HCT116 (cell line): ENCODE data around the gene TEX48. TPM values are rescaled to one million over a fixed set of nuclear protein-coding genes. Genes with fewer than 3 reads are reported as not detected.

Experiments
- ATAC-seq: fragments of 200-7000 bp; cut with Tn5 transposase; 2 replicates; pipeline ENCODE4 v1.9.1; 2020; ENCODE audit warnings: mild to moderate bottlenecking, moderate library complexity
- BruUV-seq: library from RNA; stranded (reverse); fragments of 400-500 nt; replicated peaks from 2 replicates; lab custom pipeline; 2021; lab: Mats Ljungman, UMichigan
- CTCF ChIA-PET: fragments of 300-600 bp; sonication (Branson Sonifier 250); formaldehyde crosslinking; loops from one replicate; lab custom pipeline; 2021; ENCODE audit warnings: antibody characterized with exemption; lab: Charles Lee
- POLR2A ChIA-PET: fragments of 300-600, 350-600 bp; sonication (Branson Sonifier 250); formaldehyde crosslinking; loops from one replicate; lab custom pipeline; 2021; ENCODE audit warnings: antibody characterized with exemption; lab: Charles Lee
- RAD21 ChIA-PET, 2 experiments: fragments of 300-600 bp; sonication (Branson Sonifier 250); formaldehyde crosslinking; loops; one replicate each; lab custom pipeline; 2023; ENCODE audit warnings: low total read pairs in 2 of 2; ENCODE audit not compliant: uncharacterized antibody in 2 of 2, unreplicated experiment in 2 of 2, low non-redundant PET in 1 of 2; lab: Charles Lee
- DNase-seq: peaks from one replicate; pipeline ENCODE4 v3.0.0-alpha.2; 2010; ENCODE audit warnings: low read depth, low spot score
- H2AFZ ChIP-seq: fragments of 200-600 bp; shearing (Covaris generic), sonication (generic); 2 replicates; pipeline ENCODE4 v1.6.1; 2017; ENCODE audit warnings: low read depth, mixed run types, mixed read lengths, antibody characterized with exemption, low read length; ENCODE audit not compliant: poor library complexity, severe bottlenecking
- H3K27ac ChIP-seq: 2 replicates; pipeline ENCODE4 v1.5.1; 2012; ENCODE audit warnings: low read depth, low read length
- H3K27me3 ChIP-seq: fragments of 200-600 bp; sonication (generic); 2 replicates; pipeline ENCODE4 v1.6.1; 2016; ENCODE audit warnings: mixed run types, low read length, mixed read lengths; ENCODE audit not compliant: insufficient read depth
- H3K36me3 ChIP-seq, 2 experiments: fragments of 200-500 bp in 1 of 2; fragments of 200-600 bp in 1 of 2; sonication (Bioruptor generic) in 1 of 2; sonication (generic) in 1 of 2; 2 replicates each; pipeline versions ENCODE4 v1.5.1 to v1.6.1; 2014 to 2016; ENCODE audit warnings: low read length in 2 of 2, inconsistent platforms in 1 of 2, mixed read lengths in 1 of 2, mixed run types in 1 of 2; ENCODE audit not compliant: insufficient read depth in 2 of 2, control insufficient read depth in 1 of 2
- H3K4me1 ChIP-seq, 2 experiments: fragments of 200-600 bp in 1 of 2; sonication (generic) in 1 of 2; 2 replicates each; pipeline versions ENCODE4 v1.5.1 to v1.6.1; 2012 to 2017; ENCODE audit warnings: low read length in 2 of 2, inconsistent platforms in 1 of 2, mild to moderate bottlenecking in 1 of 2, mixed read lengths in 1 of 2, mixed run types in 1 of 2, moderate library complexity in 1 of 2; ENCODE audit not compliant: insufficient read depth in 2 of 2, control insufficient read depth in 1 of 2
- H3K4me2 ChIP-seq: fragments of 200-600 bp; sonication (generic); 2 replicates; pipeline ENCODE4 v1.6.1; 2017; ENCODE audit warnings: mixed run types, low read length, mixed read lengths
- H3K4me3 ChIP-seq, 2 experiments: fragments of 200-600 bp in 1 of 2; sonication (generic) in 1 of 2; replicated peaks in 1 of 2; 2 replicates each; pipeline ENCODE4 v1.5.1; 2011 to 2016; ENCODE audit warnings: low read length in 2 of 2, control low read depth in 1 of 2, low read depth in 1 of 2, mild to moderate bottlenecking in 1 of 2, mixed read lengths in 1 of 2, mixed run types in 1 of 2
- H3K79me2 ChIP-seq: fragments of 200-600 bp; sonication (generic); 2 replicates; pipeline ENCODE4 v1.6.1; 2017; ENCODE audit warnings: mild to moderate bottlenecking, mixed run types, low read length, moderate library complexity, mixed read lengths; ENCODE audit not compliant: insufficient read depth
- H3K9ac ChIP-seq: fragments of 200-600 bp; sonication (generic); 2 replicates; pipeline ENCODE4 v1.6.1; 2016; ENCODE audit warnings: low read length, mixed read lengths
- H3K9me2 ChIP-seq: fragments of 200-600 bp; sonication (generic), shearing (Covaris generic); 2 replicates; pipeline ENCODE4 v1.6.1; 2017; ENCODE audit warnings: mixed run types, mild to moderate bottlenecking, moderate library complexity; ENCODE audit not compliant: insufficient read depth
- H3K9me3 ChIP-seq, 2 experiments: fragments of 200-500 bp in 1 of 2; fragments of 200-600 bp in 1 of 2; sonication (Bioruptor generic) in 1 of 2; sonication (generic) in 1 of 2; 2 replicates each; pipeline ENCODE4 v1.6.1; 2014 to 2017; ENCODE audit warnings: low read length in 2 of 2, mixed read lengths in 2 of 2, inconsistent platforms in 1 of 2, low read depth in 1 of 2, mild to moderate bottlenecking in 1 of 2, mixed run types in 1 of 2, moderate library complexity in 1 of 2; ENCODE audit not compliant: control insufficient read depth in 1 of 2, insufficient read depth in 1 of 2
- H4K20me1 ChIP-seq: fragments of 200-600 bp; sonication (generic), shearing (Covaris generic); 2 replicates; pipeline ENCODE4 v1.6.1; 2017; ENCODE audit warnings: mixed run types, mild to moderate bottlenecking, moderate library complexity; ENCODE audit not compliant: insufficient read depth
- CBX3 ChIP-seq: IDR thresholded peaks from 2 replicates; pipeline ENCODE4 v1.6.1; 2012; ENCODE audit warnings: low read depth
- CTCF ChIP-seq, 3 experiments: fragments of 200-600 bp in 1 of 3; sonication (generic) in 1 of 3; IDR thresholded peaks in 2 of 3; conservative IDR thresholded peaks in 1 of 3; 2 replicates each; pipeline ENCODE4 v1.5.1; 2012 to 2017; ENCODE audit warnings: low read depth in 2 of 3, low read length in 2 of 3, antibody characterized with exemption in 1 of 3, borderline replicate concordance in 1 of 3, control low read depth in 1 of 3, mild to moderate bottlenecking in 1 of 3, mixed read lengths in 1 of 3, mixed run types in 1 of 3, moderate library complexity in 1 of 3; ENCODE audit not compliant: insufficient read depth in 1 of 3
- ELF1 ChIP-seq: IDR thresholded peaks from 2 replicates; pipeline ENCODE4 v1.6.1; 2012; ENCODE audit warnings: low read depth, borderline replicate concordance
- EZH2 ChIP-seq: fragments of 200-600 bp; sonication (generic); IDR thresholded peaks from 2 replicates; pipeline ENCODE4 v1.6.1; 2017; ENCODE audit warnings: antibody characterized with exemption, mixed run types
- EZH2phosphoT487 ChIP-seq: fragments of 200-600 bp; IDR thresholded peaks from 2 replicates; pipeline ENCODE4 v1.6.1; 2018; ENCODE audit warnings: antibody characterized with exemption, borderline replicate concordance
- JUND ChIP-seq: IDR thresholded peaks from 2 replicates; pipeline ENCODE4 v1.6.1; 2012
- RAD21 ChIP-seq: IDR thresholded peaks from 2 replicates; pipeline ENCODE4 v1.6.1; 2012; ENCODE audit warnings: low read depth, mild to moderate bottlenecking
- SRF ChIP-seq: IDR thresholded peaks from 2 replicates; pipeline ENCODE4 v1.6.1; 2012; ENCODE audit warnings: low read depth
- TCF7L2 ChIP-seq: IDR thresholded peaks from 2 replicates; pipeline ENCODE4 v1.7.0; 2011; ENCODE audit warnings: borderline replicate concordance, inconsistent platforms; ENCODE audit not compliant: insufficient read depth, insufficient read length; ENCODE audit errors: extremely low read depth
- YY1 ChIP-seq: IDR thresholded peaks from 2 replicates; pipeline ENCODE4 v1.6.1; 2011; ENCODE audit warnings: low read length, low read depth, moderate library complexity, mild to moderate bottlenecking; ENCODE audit not compliant: insufficient replicate concordance; ENCODE audit errors: extremely low read depth
- ZBTB33 ChIP-seq: IDR thresholded peaks from 2 replicates; pipeline ENCODE4 v1.6.1; 2011; ENCODE audit warnings: mild to moderate bottlenecking, low read length, moderate library complexity; ENCODE audit not compliant: insufficient replicate concordance; ENCODE audit errors: extremely low read depth
- ZFX ChIP-seq: fragments of 450-650 bp; IDR thresholded peaks from 2 replicates; pipeline ENCODE4 v1.6.1; 2017
- ZNF274 ChIP-seq: fragments of 200-500 bp; sonication (Bioruptor generic); IDR thresholded peaks from 2 replicates; pipeline ENCODE4 v1.6.1; 2014; ENCODE audit warnings: mild to moderate bottlenecking, low read depth, low read length, inconsistent platforms
- intact Hi-C: fragments of 100-400 bp; cut with micrococcal nuclease; formaldehyde crosslinking; loops from 2 replicates; pipeline ENCODE4 v1.10.0; 2022
- total RNA-seq: library from RNA; stranded (reverse); gene quantifications from one replicate; pipeline ENCODE4 v1.2.1, GENCODE V29; 2021; ENCODE audit not compliant: unreplicated experiment
- TF ChIP-seq, protein P1 (sequence below): IDR thresholded peaks from 2 replicates; pipeline ENCODE4 v1.6.1; 2012

TEX48 gene
- total RNA-seq, 1 experiment from 2014 or later: not detected

- no TSS peak for BruUV-seq
- CTCF ChIA-PET: interaction anchor here (0.7 to 1.7 kb wide), 8 partner anchors 9 to 352 kb away, joined by 3 to 7 read pairs (median 3); no protein-coding TSS in a partner anchor
These were observed 19.7 kb downstream of the TEX48 start for GRCh38 chr9:114662081-114662989.

More at GRCh38 chr9:114662081-114662989, 19.7 kb downstream of the TEX48 start:
- no peaks in the 10 kb centered on the region for H3K4me1 ChIP-seq
- no peak overlapping the region for H3K27ac ChIP-seq
- ChIA-PET POLR2A (no interaction called here), RAD21 (no interaction called here)
- no peak overlapping the region for H2AFZ ChIP-seq
- intact Hi-C loops: loop anchor here (1.0 kb wide), 3 partner anchors 245 to 352 kb away; no protein-coding TSS in a partner anchor
- no peaks in the 10 kb centered on the region for H3K79me2 ChIP-seq
- TF ChIP-seq YY1: no peak
- TF ChIP-seq CBX3: no peak; the same call in 1 of the 2 replicates
- TF ChIP-seq ZBTB33: no peak
- TF ChIP-seq ELF1: no peak
- TF ChIP-seq SRF: no peak
- peak; percentile 82 for TF ChIP-seq RAD21
- TF ChIP-seq, protein P1, sequence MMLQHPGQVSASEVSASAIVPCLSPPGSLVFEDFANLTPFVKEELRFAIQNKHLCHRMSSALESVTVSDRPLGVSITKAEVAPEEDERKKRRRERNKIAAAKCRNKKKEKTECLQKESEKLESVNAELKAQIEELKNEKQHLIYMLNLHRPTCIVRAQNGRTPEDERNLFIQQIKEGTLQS: no peak
- peak; percentile 74 to 89 (median 86) for TF ChIP-seq CTCF (IDR thresholded peaks at IDR 0.05 in 2 of 3, conservative IDR thresholded peaks at IDR 0.05 in 1 of 3; ENCODE audit: borderline replicate concordance in 1 of 3, insufficient read depth in 1 of 3, low read depth in 2 of 3, low read length in 2 of 3)
- no peak for TF ChIP-seq ZNF274
- TF ChIP-seq TCF7L2: no peak
- no peak for TF ChIP-seq EZH2phosphoT487
- TF ChIP-seq ZFX: no peak
- no peak for TF ChIP-seq EZH2
- TF ChIP-seq JUND: no peak
- H3K4me3 ChIP-seq: no peak overlapping the region
- H3K36me3 ChIP-seq: no peaks in the 10 kb centered on the region
- H4K20me1 ChIP-seq: no peaks in the 10 kb centered on the region
- no peak overlapping the region for H3K4me2 ChIP-seq
- ATAC-seq (peak; percentile 96), DNase-seq (no peak)
- no peak overlapping the region for H3K9ac ChIP-seq
- peaks cover 18% of the 10 kb centered on the region; the same call in 1 of the 2 replicates for H3K27me3 ChIP-seq
- H3K9me2 ChIP-seq: no peaks in the 10 kb centered on the region
- H3K9me3 ChIP-seq: no peaks in the 10 kb centered on the region
